Measurements from ENCODE around the gene NNMT. TPM values are rescaled to one million over a fixed set of nuclear protein-coding genes. Genes with fewer than 3 reads are reported as not detected.

NNMT gene
- total and polyA plus RNA-seq, 2 experiments from 2014 or later = 150 to 385 TPM

- Histone ChIP-seq H2AFZ (no peak overlapping the region), H3K4me1 (ENCODE audit: insufficient read depth) (peaks cover 7% of the 10 kb centered on the region), H3K36me3 (replicated peaks; ENCODE audit: insufficient read depth, low read depth) (no peaks in the 10 kb centered on the region), H3K27me3 (no peaks in the 10 kb centered on the region), H3K79me2 (no peaks in the 10 kb centered on the region), H3K9me3 (ENCODE audit: low read depth) (no peaks in the 10 kb centered on the region), H3K4me2 (no peak overlapping the region), H3K9me2 (replicated peaks; ENCODE audit: insufficient read depth) (no peaks in the 10 kb centered on the region), H3K4me3 (no peak overlapping the region), H3K27ac (no peak overlapping the region), H4K20me1 (ENCODE audit: insufficient read depth, poor library complexity, severe bottlenecking) (no peaks in the 10 kb centered on the region)
- WGBS (ENCODE audit: low lambda C conversion rate, missing lambda C conversion rate) = 93% methylated on average over 1 of the region's 1 CpG
- no peak for DNase-seq (ENCODE audit: low spot score)
- TF ChIP-seq EZH2phosphoT487 (IDR thresholded peaks at IDR 0.05; ENCODE audit: low read depth, severe bottlenecking, unreplicated experiment) = no peak
- no peak for TF ChIP-seq CTCF (IDR thresholded peaks at IDR 0.05; ENCODE audit: poor library complexity)
- TF ChIP-seq EZH2 (IDR thresholded peaks at IDR 0.05; ENCODE audit: borderline replicate concordance) = no peak
Measured at GRCh38 chr11:114293201-114293711, 2.9 kb upstream of the NNMT start.

DNA sequence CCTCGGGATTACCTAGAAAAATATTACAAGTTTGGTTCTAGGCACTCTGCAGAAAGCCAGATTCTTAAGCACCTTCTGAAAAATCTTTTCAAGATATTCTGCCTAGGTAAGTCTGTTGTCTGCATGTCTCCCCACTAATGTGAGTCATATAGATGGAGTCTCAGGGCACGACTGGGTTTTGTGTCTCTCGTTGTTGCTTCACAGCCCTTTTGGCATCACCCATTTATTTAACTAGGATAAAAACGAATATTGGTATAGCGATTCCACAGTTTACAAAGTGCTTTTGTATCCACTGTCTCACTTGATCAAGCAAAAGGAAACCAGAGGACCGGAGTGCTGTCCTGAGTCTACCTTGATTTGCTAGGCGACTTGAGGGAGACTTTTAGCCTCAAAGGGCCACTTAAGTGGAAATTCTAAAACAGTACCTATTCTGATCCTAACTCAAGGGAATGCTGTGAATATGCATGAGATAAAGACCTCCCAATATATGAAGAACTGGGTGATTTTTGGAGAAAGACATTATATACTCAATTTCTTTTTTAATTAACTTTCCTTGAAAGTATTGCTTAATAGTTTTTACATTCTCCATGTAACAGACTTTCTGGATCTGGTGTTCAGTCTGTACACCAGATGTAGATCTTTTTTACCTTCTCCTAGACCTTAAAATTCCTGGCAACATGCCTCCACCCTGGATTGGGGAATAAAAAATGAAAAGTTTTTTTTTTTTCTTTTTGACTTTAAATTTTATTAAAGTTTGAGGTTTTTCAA lies 590 bp downstream of the NNMT start:
- Histone ChIP-seq H3K27ac (peak overlapping the region; percentile 92), H3K27me3 (no peaks in the 10 kb centered on the region), H4K20me1 (ENCODE audit: insufficient read depth, poor library complexity, severe bottlenecking) (no peaks in the 10 kb centered on the region), H3K9me3 (ENCODE audit: low read depth) (no peaks in the 10 kb centered on the region), H3K4me3 (peak overlapping the region; percentile 12), H3K4me1 (ENCODE audit: insufficient read depth) (peaks cover 7% of the 10 kb centered on the region), H3K36me3 (replicated peaks; ENCODE audit: insufficient read depth, low read depth) (no peaks in the 10 kb centered on the region), H3K9me2 (replicated peaks; ENCODE audit: insufficient read depth) (no peaks in the 10 kb centered on the region), H3K79me2 (no peaks in the 10 kb centered on the region), H3K4me2 (peak overlapping the region; percentile 28), H2AFZ (no peak overlapping the region)
- DNase-seq (ENCODE audit: low spot score) = no peak
- TF ChIP-seq EZH2 (IDR thresholded peaks at IDR 0.05; ENCODE audit: borderline replicate concordance) (no peak), CTCF (IDR thresholded peaks at IDR 0.05; ENCODE audit: poor library complexity) (no peak), EZH2phosphoT487 (IDR thresholded peaks at IDR 0.05; ENCODE audit: low read depth, severe bottlenecking, unreplicated experiment) (no peak)
- WGBS (ENCODE audit: low lambda C conversion rate, missing lambda C conversion rate) = 59% methylated on average over 7 of the region's 7 CpGs

DNA sequence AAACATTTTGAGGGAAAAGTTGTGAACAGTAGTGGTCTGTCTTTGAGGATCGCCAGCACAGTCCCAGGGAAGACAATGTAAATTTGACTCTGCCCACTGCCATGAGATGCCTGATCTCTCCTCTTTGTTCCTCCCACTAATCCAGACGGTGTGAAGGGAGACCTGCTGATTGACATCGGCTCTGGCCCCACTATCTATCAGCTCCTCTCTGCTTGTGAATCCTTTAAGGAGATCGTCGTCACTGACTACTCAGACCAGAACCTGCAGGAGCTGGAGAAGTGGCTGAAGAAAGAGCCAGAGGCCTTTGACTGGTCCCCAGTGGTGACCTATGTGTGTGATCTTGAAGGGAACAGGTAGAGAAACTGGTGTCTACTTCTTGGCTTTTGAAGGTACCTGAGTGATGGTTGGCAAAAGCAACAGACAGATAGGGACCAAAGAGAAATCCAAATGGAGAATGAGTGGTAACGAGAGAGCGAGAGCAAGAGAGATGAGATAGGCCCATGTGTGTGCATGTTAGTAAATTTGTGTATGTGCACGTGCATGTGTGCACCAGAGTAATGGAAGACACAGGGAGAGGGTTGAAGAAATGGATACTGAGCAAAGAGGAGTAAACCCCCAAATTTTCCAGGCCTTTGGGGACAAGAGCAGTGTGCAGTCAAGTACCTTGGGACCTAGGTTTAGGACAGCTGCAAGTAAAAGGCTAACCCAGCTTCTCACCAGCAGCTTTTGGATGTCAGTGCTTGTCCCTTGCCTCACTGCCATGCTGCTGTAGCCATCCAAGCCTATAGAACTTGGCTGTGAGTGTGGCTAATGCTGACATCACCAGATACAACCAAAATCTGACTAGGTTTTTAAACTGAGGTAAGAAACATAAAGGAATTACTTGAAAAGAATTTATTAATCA lies 1.9 kb downstream of the NNMT start:
- peak overlapping the region; percentile 30 for H3K4me2 ChIP-seq
- no peak overlapping the region for H3K4me3 ChIP-seq

More for the DNA sequence above, 1.9 kb downstream of the NNMT start:
- no peak for TF ChIP-seq EZH2phosphoT487 (IDR thresholded peaks at IDR 0.05; ENCODE audit: low read depth, severe bottlenecking, unreplicated experiment)
- Histone ChIP-seq H3K27me3 (no peaks in the 10 kb centered on the region), H2AFZ (no peak overlapping the region), H3K36me3 (replicated peaks; ENCODE audit: insufficient read depth, low read depth) (no peaks in the 10 kb centered on the region), H4K20me1 (ENCODE audit: insufficient read depth, poor library complexity, severe bottlenecking) (no peaks in the 10 kb centered on the region), H3K9me3 (ENCODE audit: low read depth) (no peaks in the 10 kb centered on the region), H3K27ac (peak overlapping the region; percentile 92), H3K4me1 (ENCODE audit: insufficient read depth) (peaks cover 7% of the 10 kb centered on the region), H3K9me2 (replicated peaks; ENCODE audit: insufficient read depth) (no peaks in the 10 kb centered on the region), H3K79me2 (no peaks in the 10 kb centered on the region)
- DNase-seq (ENCODE audit: low spot score) = no peak
- WGBS (ENCODE audit: low lambda C conversion rate, missing lambda C conversion rate) = 81% methylated on average over 8 of the region's 8 CpGs

Data from hepatocyte (in vitro differentiated cells).